Mucosa of descending colon (tissue), 3 donors: Measurements from ENCODE around the gene TMUB1. TPM values are rescaled to one million over a fixed set of nuclear protein-coding genes. Genes with fewer than 3 reads are reported as not detected.

ENCODE experiments used
- ATAC-seq: fragments of 200-7000 bp; cut with Tn5 transposase; one replicate; pipeline ENCODE4 v1.9.1; 2020; ENCODE audit warnings: mild to moderate bottlenecking, moderate library complexity
- DNase-seq, 3 donors: peaks; one replicate each; pipeline ENCODE4 v3.0.0-alpha.2; 2020
- H3K36me3 ChIP-seq: fragments of 200-600 bp; one replicate; pipeline ENCODE4 v1.8.0; 2021; ENCODE audit warnings: low read depth, mild to moderate bottlenecking
- H3K4me1 ChIP-seq: fragments of 200-600 bp; one replicate; pipeline ENCODE4 v1.8.0; 2021; ENCODE audit warnings: low read depth, mild to moderate bottlenecking
- H3K4me3 ChIP-seq: fragments of 200-600 bp; one replicate; pipeline ENCODE4 v1.8.0; 2021; ENCODE audit warnings: mild to moderate bottlenecking
- H3K9me3 ChIP-seq: fragments of 200-600 bp; one replicate; pipeline ENCODE4 v1.8.0; 2021; ENCODE audit warnings: mild to moderate bottlenecking
- CTCF ChIP-seq: fragments of 200-600 bp; IDR thresholded peaks from one replicate; pipeline ENCODE4 v1.8.0; 2022; ENCODE audit warnings: antibody characterized with exemption, mild to moderate bottlenecking
- intact Hi-C, 2 donors: fragments of 100-400 bp; cut with DNase I in 1 of 2; cut with micrococcal nuclease in 1 of 2; formaldehyde crosslinking; loops; one replicate each; pipeline versions ENCODE4 v1.11.0 to v1.11.1; 2022; cut with DNase I, micrococcal nuclease
- total RNA-seq, 3 donors: library from RNA; stranded (reverse); fragmentation: NEBNext Ultra II Directional in 2 of 3; extraction: Animal tissue kit (Norgen Biotek cat#: 25700) in 2 of 3; gene quantifications; one replicate each; pipeline versions ENCODE4 v1.2.1 to v1.2.4, GENCODE V29; 2021 to 2023
- donor health status: DM: no; HTN: no; CAD: no; lungs with moderate emphysema.
- donor health status: DM: no; HTN: no; CAD: no.
- donor health status: DM: no; HTN: yes; CAD: no.

Gene TMUB1
- total RNA-seq, 3 donors from 2014 or later: 54.2 to 63.7 (median 60.8) TPM

DNA sequence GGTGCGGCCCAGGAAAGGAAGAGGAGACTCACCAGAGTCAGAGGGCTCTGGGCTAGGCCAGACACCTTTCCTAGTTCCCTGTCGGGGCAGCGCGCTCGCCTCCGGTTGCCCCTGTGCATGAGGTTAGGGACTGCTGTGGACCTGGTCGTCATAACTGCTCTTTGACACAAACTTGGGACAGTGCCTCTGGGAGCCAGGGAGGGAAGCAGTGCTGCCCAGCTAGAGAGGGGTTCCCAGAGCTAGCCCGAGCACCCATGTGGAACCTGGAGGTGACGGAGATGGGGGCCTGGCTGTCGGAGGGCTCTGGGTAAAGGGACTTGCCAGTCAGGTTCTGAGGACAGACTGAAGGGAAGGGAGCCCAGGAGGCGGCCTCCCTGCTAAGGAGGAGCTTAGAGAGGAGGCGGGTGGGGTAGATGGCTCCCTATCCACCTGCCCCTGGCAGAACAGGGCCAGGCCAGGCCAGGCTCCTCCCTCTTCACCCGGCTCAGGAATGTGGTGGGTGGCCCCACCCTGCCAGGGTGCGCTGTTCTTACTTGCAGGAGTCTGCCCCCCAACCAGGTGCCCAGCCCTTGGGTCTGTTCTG lies 32.6 kb upstream of the TMUB1 start:
- DNase-seq (peak; percentile 69 to 86 (median 83)), ATAC-seq (peak; percentile 83)
- Histone ChIP-seq H3K4me3 (no peak overlapping the region), H3K4me1 (peaks cover 14% of the 10 kb centered on the region), H3K9me3 (no peaks in the 10 kb centered on the region), H3K36me3 (peaks cover 9% of the 10 kb centered on the region)
- intact Hi-C loops: no loop called here
- TF ChIP-seq CTCF: no peak

DNA sequence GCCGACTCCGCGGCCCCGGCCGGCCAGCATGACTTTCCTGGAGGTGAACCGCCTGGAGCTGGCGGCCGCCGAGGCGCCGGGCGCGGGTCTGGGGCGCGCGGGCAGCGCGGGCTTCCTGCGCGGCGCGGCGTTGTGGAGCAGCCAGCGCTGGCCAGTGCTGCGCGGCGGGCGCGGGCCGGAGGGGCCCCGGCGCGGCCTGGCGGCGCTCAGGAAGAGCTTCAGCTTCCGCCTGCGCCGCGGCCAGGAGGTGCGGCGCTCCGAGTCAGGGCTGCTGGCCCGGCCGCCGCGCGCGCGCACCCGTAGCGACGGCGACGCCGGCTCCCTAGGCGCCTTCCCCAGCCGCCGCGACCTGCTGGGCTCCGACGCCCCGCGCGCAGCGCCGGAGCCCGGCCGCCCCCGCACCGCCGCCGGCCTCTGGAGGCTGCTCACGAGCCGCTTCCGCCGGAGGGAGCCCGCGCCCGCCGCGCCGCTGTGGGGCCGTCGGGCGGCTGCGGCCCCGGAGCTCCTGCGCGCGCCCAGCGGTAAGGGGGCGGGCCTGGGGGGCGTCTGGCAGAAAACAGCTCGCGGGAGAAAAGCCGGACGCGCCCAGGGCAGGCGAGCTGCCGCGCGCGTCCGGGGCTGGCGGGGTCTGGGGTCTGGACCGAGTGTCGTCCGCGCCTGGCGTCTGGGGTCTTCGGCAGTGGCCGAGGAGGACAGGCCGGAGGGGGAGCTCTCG lies 32.0 kb upstream of the TMUB1 start:
- TF ChIP-seq CTCF: no peak
- Histone ChIP-seq H3K4me3 (no peak overlapping the region), H3K4me1 (peaks cover 14% of the 10 kb centered on the region), H3K9me3 (no peaks in the 10 kb centered on the region), H3K36me3 (peaks cover 8% of the 10 kb centered on the region)
- intact Hi-C loops: no loop called here
- ATAC-seq: peak; percentile 42
- DNase-seq: peak in 1 of 3 donors; percentile 58

DNA sequence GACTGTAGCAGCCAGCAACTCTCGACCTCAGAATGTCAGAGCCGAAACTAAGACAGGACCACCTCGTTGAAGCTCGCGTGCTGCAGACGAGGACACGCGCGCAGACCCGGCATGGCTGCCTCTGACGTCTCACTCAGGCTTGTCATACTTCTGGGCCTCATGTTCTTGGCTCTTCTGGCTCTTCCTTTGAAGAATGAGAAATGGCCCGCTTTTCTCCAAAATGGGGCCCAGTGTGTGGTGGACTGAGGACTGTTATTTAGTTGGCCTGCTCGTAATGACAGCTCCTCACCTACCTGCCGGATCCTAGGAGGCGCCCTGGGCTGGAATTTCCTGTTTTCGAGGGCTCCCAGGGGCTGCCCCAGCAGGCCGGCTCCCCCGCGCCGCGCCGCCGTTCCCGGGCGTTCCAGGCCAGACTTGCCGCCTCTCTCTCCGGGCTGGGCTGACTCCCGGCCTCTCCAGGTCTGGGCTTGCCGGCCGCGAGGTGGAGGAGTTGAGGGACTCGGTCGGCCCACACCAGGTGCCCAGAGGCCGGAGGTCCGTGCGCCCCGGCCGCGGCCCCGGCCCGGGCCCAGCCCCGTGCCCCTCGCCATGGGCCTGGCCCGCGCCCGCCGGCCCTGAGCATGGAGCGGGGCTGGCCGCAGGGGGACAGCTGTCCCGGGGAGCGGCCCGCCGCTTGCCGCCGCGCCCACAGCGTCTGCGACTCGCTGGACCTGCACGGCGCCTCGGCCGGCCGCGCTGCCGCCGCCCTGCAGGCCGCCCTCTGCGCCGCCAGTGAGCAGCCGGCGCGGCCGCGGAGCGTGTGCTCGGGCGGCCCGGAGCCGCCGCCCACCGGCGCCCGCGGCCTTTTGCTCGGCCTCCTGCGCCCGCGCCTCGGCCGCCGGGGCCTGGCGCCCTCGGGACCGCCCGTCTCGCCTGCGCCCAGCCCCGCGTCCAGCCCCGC lies 31.1 kb upstream of the TMUB1 start:
- Histone ChIP-seq H3K4me3 (no peak overlapping the region), H3K4me1 (peaks cover 14% of the 10 kb centered on the region), H3K9me3 (no peaks in the 10 kb centered on the region), H3K36me3 (peaks cover 6% of the 10 kb centered on the region)
- peak in 1 of 3 donors; percentile 66 for DNase-seq
- TF ChIP-seq CTCF: no peak
- intact Hi-C loops: no loop called here
- peak; percentile 52 for ATAC-seq

GRCh38 chr7:151113344-151114150 lies 30.3 kb upstream of the TMUB1 start:
- peaks cover 6% of the 10 kb centered on the region for H3K36me3 ChIP-seq
- ATAC-seq (no peak), DNase-seq (peak in 1 of 3 donors; percentile 19)
- H3K9me3 ChIP-seq: no peaks in the 10 kb centered on the region
- H3K4me3 ChIP-seq: no peak overlapping the region
- peaks cover 14% of the 10 kb centered on the region for H3K4me1 ChIP-seq
- intact Hi-C loops: no loop called here
- no peak for TF ChIP-seq CTCF
